Body of pancreas (tissue), 4 donors: ENCODE measurements around the gene KDM4C. TPM values are rescaled to one million over a fixed set of nuclear protein-coding genes. Genes with fewer than 3 reads are reported as not detected.

ENCODE experiments used
- ATAC-seq: fragments of 150-250 bp; one replicate; pipeline ENCODE4 v1.9.1; 2016
- DNase-seq, 4 donors: peaks; one replicate each; pipeline ENCODE4 v3.0.0-alpha.2; 2019
- H3K27ac ChIP-seq, 4 donors: fragments of 200-600 bp; sonication (generic); 1 replicate in 3 of 4; 2 replicates in 1 of 4; pipeline versions ENCODE4 v1.5.1 to v1.6.1; 2016 to 2019; ENCODE audit warnings: mild to moderate bottlenecking in 1 of 4, mixed read lengths in 1 of 4, moderate library complexity in 1 of 4
- H3K27me3 ChIP-seq, 2 donors: fragments of 200-600 bp; sonication (generic); one replicate each; pipeline ENCODE4 v1.6.0; 2016; ENCODE audit warnings: mild to moderate bottlenecking in 1 of 2
- H3K36me3 ChIP-seq, 2 donors: fragments of 200-600 bp; sonication (generic); replicated peaks in 1 of 2; 2 replicates each; pipeline ENCODE4 v1.5.1; 2016; ENCODE audit warnings: low read depth in 2 of 2; ENCODE audit not compliant: insufficient read depth in 1 of 2
- H3K4me1 ChIP-seq: fragments of 200-600 bp; sonication (generic); one replicate; pipeline ENCODE4 v1.6.0; 2016
- H3K4me3 ChIP-seq, 2 donors: fragments of 200-600 bp; sonication (generic); 1 replicate in 1 of 2; 2 replicates in 1 of 2; pipeline ENCODE4 v1.5.1; 2016 to 2019
- H3K9me3 ChIP-seq, 3 donors: fragments of 200-600 bp; sonication (generic); 1 replicate in 2 of 3; 2 replicates in 1 of 3; pipeline ENCODE4 v1.5.1; 2016
- CTCF ChIP-seq, 7 experiments: fragments of 450-650 bp in 4 of 7; fragments of 200-600 bp in 3 of 7; sonication (generic) in 3 of 7; IDR thresholded peaks; one replicate each; pipeline ENCODE4 v1.5.1; 2016 to 2019; ENCODE audit warnings: antibody characterized with exemption in 7 of 7
- POLR2A ChIP-seq, 3 donors: fragments of 450-650 bp; IDR thresholded peaks; one replicate each; pipeline ENCODE4 v1.6.1; 2016; ENCODE audit warnings: antibody characterized with exemption in 3 of 3, mild to moderate bottlenecking in 2 of 3
- WGBS, 2 donors: methylation state at CpG; one replicate each; pipeline ENCODE4 v1.1.5; 2017; 5-methylcytosine and 5-hydroxymethylcytosine counted together
- intact Hi-C: fragments of 100-400 bp; cut with DNase I; formaldehyde crosslinking; loops from one replicate; pipeline ENCODE4 v1.15.1; 2023
- total RNA-seq, 2 donors: library from RNA; depleted of rRNA; stranded (reverse); fragments of >200 nt; gene quantifications; one replicate each; pipeline ENCODE4 v1.1.0, GENCODE V29; 2016

KDM4C gene
- total RNA-seq, 2 donors from 2014 or later: 40.5 to 48.5 TPM

GRCh38 chr9:7075154-7075553 is 317.4 kb downstream of the KDM4C start:
- intact Hi-C loops: no loop called here
- no peak for ATAC-seq
- no peak overlapping the region for H3K27ac ChIP-seq
- no peak for DNase-seq
- no peaks in the 10 kb centered on the region for H3K4me1 ChIP-seq
- TF ChIP-seq CTCF (IDR thresholded peaks at IDR 0.05) (no peak), POLR2A (IDR thresholded peaks at IDR 0.05) (no peak)
- no peaks in the 10 kb centered on the region for H3K9me3 ChIP-seq
- WGBS, 2 donors: 89 to 92% methylated on average over 7 of the region's 7 CpGs
- H3K27me3 ChIP-seq: no peaks in the 10 kb centered on the region
- H3K4me3 ChIP-seq: no peak overlapping the region
- H3K36me3 ChIP-seq: peaks cover 0 to 2% of the 10 kb centered on the region in 2 donors

- intact Hi-C loops: no loop called here
Measured at GRCh38 chr9:7079051-7079450, 321.3 kb downstream of the KDM4C start.

GRCh38 chr9:7081065-7081600 is 323.4 kb downstream of the KDM4C start:
- Histone ChIP-seq H3K27ac (no peak overlapping the region), H3K4me3 (no peak overlapping the region), H3K9me3 (no peaks in the 10 kb centered on the region), H3K36me3 (no peaks in the 10 kb centered on the region), H3K27me3 (no peaks in the 10 kb centered on the region), H3K4me1 (no peaks in the 10 kb centered on the region)
- TF ChIP-seq CTCF (IDR thresholded peaks at IDR 0.05) (no peak), POLR2A (IDR thresholded peaks at IDR 0.05) (no peak)
- ATAC-seq (no peak), DNase-seq (no peak)
- intact Hi-C loops: no loop called here
- WGBS, 2 donors: 72 to 90% methylated on average over 5 of the region's 5 CpGs

More at GRCh38 chr9:7079051-7079450, 321.3 kb downstream of the KDM4C start:
- Histone ChIP-seq H3K4me1 (no peaks in the 10 kb centered on the region), H3K36me3 (no peaks in the 10 kb centered on the region), H3K9me3 (no peaks in the 10 kb centered on the region), H3K27ac (no peak overlapping the region), H3K4me3 (no peak overlapping the region), H3K27me3 (no peaks in the 10 kb centered on the region)
- WGBS, 2 donors: 94% methylated on average over 3 of the region's 3 CpGs
- TF ChIP-seq CTCF (IDR thresholded peaks at IDR 0.05) (no peak), POLR2A (IDR thresholded peaks at IDR 0.05) (no peak)
- ATAC-seq (no peak), DNase-seq (no peak)

- DNase-seq: no peak
- WGBS, 2 donors: 64 to 90% methylated on average over 1 of the region's 1 CpG
- intact Hi-C loops: no loop called here
- Histone ChIP-seq H3K27me3 (no peaks in the 10 kb centered on the region), H3K9me3 (no peaks in the 10 kb centered on the region), H3K27ac (no peak overlapping the region), H3K4me3 (no peak overlapping the region), H3K4me1 (no peaks in the 10 kb centered on the region), H3K36me3 (peaks cover 0 to 5% of the 10 kb centered on the region in 2 donors)
- no peak for ATAC-seq
- no peak for TF ChIP-seq POLR2A (IDR thresholded peaks at IDR 0.05)
- TF ChIP-seq CTCF (IDR thresholded peaks at IDR 0.05): no peak
Measured at GRCh38 chr9:7083192-7083591, 325.4 kb downstream of the KDM4C start.

GRCh38 chr9:7085357-7085756 is 327.6 kb downstream of the KDM4C start:
- ATAC-seq: no peak
- intact Hi-C loops: no loop called here
- Histone ChIP-seq H3K9me3 (no peaks in the 10 kb centered on the region), H3K27me3 (no peaks in the 10 kb centered on the region), H3K36me3 (peaks cover 0 to 5% of the 10 kb centered on the region in 2 donors), H3K4me3 (no peak overlapping the region), H3K27ac (no peak overlapping the region), H3K4me1 (no peaks in the 10 kb centered on the region)
- 85 to 91% methylated on average over 4 of the region's 4 CpGs for WGBS, 2 donors
- TF ChIP-seq POLR2A (IDR thresholded peaks at IDR 0.05): no peak
- no peak for TF ChIP-seq CTCF (IDR thresholded peaks at IDR 0.05)
- DNase-seq: no peak
